B cell (primary cell): Measurements from ENCODE around the gene DLAT. TPM values are rescaled to one million over a fixed set of nuclear protein-coding genes. Genes with fewer than 3 reads are reported as not detected.

Source experiments
- ATAC-seq: fragments of 200-7000 bp; cut with Tn5 transposase; one replicate; pipeline ENCODE4 v1.10.0; 2021; ENCODE audit warnings: low read depth, mild to moderate bottlenecking, moderate number of reproducible peaks, moderate library complexity
- CTCF ChIA-PET: fragments of 350-600 bp; sonication (Branson Sonifier 250); formaldehyde crosslinking; loops from one replicate; lab custom pipeline; 2021; ENCODE audit warnings: antibody characterized with exemption, inconsistent platforms; lab: Charles Lee
- POLR2A ChIA-PET: fragments of 350-600 bp; sonication (Branson Sonifier 250); formaldehyde crosslinking; loops from one replicate; lab custom pipeline; 2021; ENCODE audit warnings: antibody characterized with exemption; lab: Charles Lee
- DNase-seq: peaks from one replicate; pipeline ENCODE4 v3.0.0; 2013
- H2AFZ ChIP-seq: 2 replicates; pipeline ENCODE4 v1.6.1; 2012; ENCODE audit warnings: mild to moderate bottlenecking, low read depth, low read length; ENCODE audit not compliant: insufficient read depth, poor library complexity, severe bottlenecking
- H3K27ac ChIP-seq, 2 donors: 1 replicate in 1 of 2; 2 replicates in 1 of 2; pipeline ENCODE4 v1.5.1; 2012 to 2013; ENCODE audit warnings: low read length in 2 of 2, mild to moderate bottlenecking in 2 of 2, moderate library complexity in 1 of 2
- H3K27me3 ChIP-seq, 4 experiments: fragments of 200-600 bp in 1 of 4; sonication (generic) in 1 of 4; replicated peaks in 1 of 4; 1 replicate in 2 of 4; 2 replicates in 2 of 4; pipeline versions ENCODE4 v1.6.1 to v1.7.0; 2013 to 2016; ENCODE audit warnings: low read length in 3 of 4, mild to moderate bottlenecking in 2 of 4, mixed read lengths in 1 of 4, moderate library complexity in 1 of 4; ENCODE audit not compliant: insufficient read depth in 4 of 4, control insufficient read depth in 3 of 4; ENCODE audit errors: control extremely low read depth in 1 of 4
- H3K36me3 ChIP-seq, 2 experiments: replicated peaks in 1 of 2; 1 replicate in 1 of 2; 2 replicates in 1 of 2; pipeline versions ENCODE4 v1.6.1 to v1.7.1; 2013; ENCODE audit warnings: low read length in 1 of 2; ENCODE audit not compliant: insufficient read depth in 2 of 2, control insufficient read depth in 1 of 2; ENCODE audit errors: control extremely low read depth in 1 of 2, extremely low read depth in 1 of 2
- H3K4me1 ChIP-seq, 2 donors: fragments of 200-600 bp in 1 of 2; sonication (generic) in 1 of 2; 1 replicate in 1 of 2; 2 replicates in 1 of 2; pipeline versions ENCODE4 v1.5.1 to v1.6.1; 2013 to 2017; ENCODE audit warnings: low read length in 2 of 2; ENCODE audit not compliant: control insufficient read depth in 2 of 2, insufficient read depth in 2 of 2
- H3K4me2 ChIP-seq: replicated peaks from 2 replicates; pipeline ENCODE3; 2012; ENCODE audit warnings: mild to moderate bottlenecking, low read depth, low read length; ENCODE audit not compliant: poor library complexity, severe bottlenecking
- H3K4me3 ChIP-seq, 5 experiments: fragments of 200-600 bp in 1 of 5; sonication (generic) in 1 of 5; 1 replicate in 3 of 5; 2 replicates in 2 of 5; pipeline versions ENCODE4 v1.5.1 to v1.7.0; 2011 to 2016; ENCODE audit warnings: low read length in 4 of 5, mild to moderate bottlenecking in 4 of 5, low read depth in 2 of 5, control low read depth in 1 of 5, moderate library complexity in 1 of 5; ENCODE audit not compliant: insufficient read depth in 1 of 5; ENCODE audit errors: control extremely low read depth in 1 of 5, extremely low read depth in 1 of 5
- H3K79me2 ChIP-seq: fragments of 200-600 bp; sonication (generic); one replicate; pipeline ENCODE4 v1.6.0; 2016; ENCODE audit warnings: low read length; ENCODE audit not compliant: control insufficient read depth, insufficient read depth
- H3K9ac ChIP-seq: fragments of 200-600 bp; sonication (generic); 2 replicates; pipeline ENCODE4 v1.6.1; 2017; ENCODE audit warnings: mild to moderate bottlenecking, low read length, moderate library complexity
- H3K9me3 ChIP-seq, 3 donors: one replicate each; pipeline versions ENCODE4 v1.6.1 to v1.7.1; 2013; ENCODE audit warnings: low read length in 2 of 3; ENCODE audit not compliant: control insufficient read depth in 2 of 3, insufficient read depth in 1 of 3; ENCODE audit errors: control extremely low read depth in 1 of 3
- H4K20me1 ChIP-seq: 2 replicates; pipeline ENCODE4 v1.6.0; 2012; ENCODE audit warnings: mild to moderate bottlenecking, low read length; ENCODE audit not compliant: insufficient read depth, control insufficient read depth, poor library complexity, severe bottlenecking
- H3K27ac Mint-ChIP-seq: one replicate; pipeline ENCODE4 v1.8.0; 2021; ENCODE audit warnings: mixed read lengths
- H3K27me3 Mint-ChIP-seq: one replicate; pipeline ENCODE4 v1.8.0; 2021; ENCODE audit warnings: mixed read lengths
- H3K4me1 Mint-ChIP-seq: one replicate; pipeline ENCODE4 v1.8.0; 2021; ENCODE audit warnings: mixed read lengths
- H3K4me3 Mint-ChIP-seq: one replicate; pipeline ENCODE4 v1.8.0; 2021; ENCODE audit warnings: mixed read lengths
- H3K9me3 Mint-ChIP-seq: one replicate; pipeline ENCODE4 v1.8.0; 2022; ENCODE audit warnings: mixed read lengths; ENCODE audit not compliant: insufficient read depth
- CTCF ChIP-seq: fragments of 200-600 bp; IDR thresholded peaks from one replicate; pipeline ENCODE4 v1.8.0; 2022; ENCODE audit warnings: antibody characterized with exemption, mild to moderate bottlenecking
- EZH2 ChIP-seq: IDR thresholded peaks from 2 replicates; pipeline ENCODE4 v1.6.1; 2012; ENCODE audit warnings: borderline replicate concordance, low read depth, mild to moderate bottlenecking, moderate library complexity, low read length; ENCODE audit not compliant: insufficient read depth, poor library complexity, severe bottlenecking
- WGBS: methylation state at CpG from one replicate; pipeline ENCODE4 v1.1.5; 2013; ENCODE audit warnings: missing lambda C conversion rate; ENCODE audit not compliant: insufficient coverage; 5-methylcytosine and 5-hydroxymethylcytosine counted together
- intact Hi-C: fragments of 100-400 bp; cut with micrococcal nuclease; formaldehyde crosslinking; loops from one replicate; pipeline ENCODE4 v1.10.0; 2022
- polyA plus RNA-seq: library from polyadenylated mRNA; depleted of rRNA; stranded (reverse); fragments of >200 nt; gene quantifications from 2 replicates; pipeline ENCODE4 v1.2.3, GENCODE V29; 2012
- total RNA-seq, 2 donors: library from RNA; stranded (reverse); fragments of 120-200 nt in 1 of 2; gene quantifications; 1 replicate in 1 of 2; 2 replicates in 1 of 2; pipeline versions ENCODE4 v1.2.3 to v1.2.4, GENCODE V29; 2013 to 2022

DLAT gene
- total and polyA plus RNA-seq, 2 donors (not counting 1 experiment from before 2014, with no cell fraction given) = 8.9 to 19.8 TPM

DNA sequence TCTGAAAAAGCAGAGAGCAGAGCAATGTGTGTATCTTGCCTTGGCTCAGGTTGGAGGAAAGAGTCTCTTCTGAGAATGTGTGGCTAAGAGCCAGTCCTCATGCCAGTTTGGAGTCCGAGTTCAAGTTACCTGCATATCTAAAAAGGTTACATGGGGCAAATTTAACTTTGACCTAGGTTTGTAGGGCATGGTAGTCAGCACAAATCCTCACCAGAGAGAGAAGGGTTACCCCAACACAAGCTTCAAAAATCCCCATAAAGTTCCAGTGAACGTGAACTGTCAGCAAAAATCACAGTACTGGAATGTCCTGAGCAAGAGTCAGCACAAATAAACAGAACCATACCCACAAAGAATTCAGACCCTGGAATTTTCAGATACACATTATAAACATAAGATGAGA lies 75.3 kb downstream of the DLAT start:
- no peak for ATAC-seq
- H4K20me1 ChIP-seq = no peaks in the 10 kb centered on the region
- POLR2A ChIA-PET = no interaction called here
- CTCF ChIA-PET = no interaction called here
- Mint-ChIP-seq H3K27me3 (no peaks in the 10 kb centered on the region), H3K9me3 (no peaks in the 10 kb centered on the region), H3K4me3 (no peak overlapping the region), H3K27ac (no peak overlapping the region), H3K4me1 (no peaks in the 10 kb centered on the region)
- peaks cover 5% of the 10 kb centered on the region for H3K79me2 ChIP-seq
- no peak for DNase-seq
- H3K27me3 ChIP-seq = no peaks in the 10 kb centered on the region
- H3K27ac ChIP-seq = no peak overlapping the region
- H3K9ac ChIP-seq = no peak overlapping the region
- intact Hi-C loops = no loop called here
- H3K4me2 ChIP-seq = no peak overlapping the region
- WGBS = 83% methylated on average over 1 of the region's 2 CpGs
- no peak overlapping the region for H2AFZ ChIP-seq
- TF ChIP-seq CTCF (no peak), EZH2 (no peak)
- peaks cover 0 to 9% of the 10 kb centered on the region in 2 experiments for H3K36me3 ChIP-seq
- no peaks in the 10 kb centered on the region for H3K9me3 ChIP-seq
- H3K4me3 ChIP-seq = no peak overlapping the region
- no peaks in the 10 kb centered on the region for H3K4me1 ChIP-seq

GRCh38 chr11:112103446-112103845 lies 78.2 kb downstream of the DLAT start:
- Histone ChIP-seq H3K27me3 (no peaks in the 10 kb centered on the region), H3K4me2 (no peak overlapping the region), H3K9ac (no peak overlapping the region), H3K79me2 (no peaks in the 10 kb centered on the region), H3K4me1 (no peaks in the 10 kb centered on the region), H3K4me3 (no peak overlapping the region), H3K27ac (no peak overlapping the region), H3K9me3 (no peaks in the 10 kb centered on the region), H3K36me3 (peaks cover 0 to 2% of the 10 kb centered on the region in 2 experiments), H2AFZ (no peak overlapping the region), H4K20me1 (no peaks in the 10 kb centered on the region)
- Mint-ChIP-seq H3K27ac (no peak overlapping the region), H3K4me1 (no peaks in the 10 kb centered on the region), H3K27me3 (no peaks in the 10 kb centered on the region), H3K4me3 (no peak overlapping the region), H3K9me3 (no peaks in the 10 kb centered on the region)
- ATAC-seq (no peak), DNase-seq (no peak)
- TF ChIP-seq EZH2 = no peak
- TF ChIP-seq CTCF = no peak
- ChIA-PET CTCF (interaction anchor here (0.7 to 1.0 kb wide), 4 partner anchors 8 to 542 kb away, joined by 3 to 6 read pairs (median 4); no protein-coding TSS in a partner anchor), POLR2A (no interaction called here)
- intact Hi-C loops = no loop called here
- 100% methylated on average over 4 of the region's 6 CpGs for WGBS
